DND-41 (cell line): Measurements from ENCODE around the gene TXLNB.

Experiments used
- ATAC-seq: fragments of 200-7000 bp; cut with Tn5 transposase; 3 replicates; pipeline ENCODE4 v1.9.1; 2021; ENCODE audit warnings: low read depth; ENCODE audit not compliant: insufficient read depth
- DNase-seq: peaks from one replicate; pipeline ENCODE4 v3.0.0-alpha.2; 2020
- H2AFZ ChIP-seq: 2 replicates; pipeline ENCODE4 v1.6.0; 2012; ENCODE audit warnings: low read depth, low read length
- H3K27ac ChIP-seq: 2 replicates; pipeline ENCODE4 v1.5.1; 2012; ENCODE audit warnings: low read length, inconsistent platforms
- H3K27me3 ChIP-seq: fragments of 200-600 bp; sonication (generic); 2 replicates; pipeline ENCODE4 v1.6.0; 2012; ENCODE audit warnings: low read length, mild to moderate bottlenecking, inconsistent platforms; ENCODE audit not compliant: insufficient read depth, poor library complexity
- H3K36me3 ChIP-seq: 2 replicates; pipeline ENCODE4 v1.5.1; 2012; ENCODE audit warnings: low read length, inconsistent platforms; ENCODE audit not compliant: insufficient read depth
- H3K4me1 ChIP-seq: 2 replicates; pipeline ENCODE4 v1.5.1; 2012; ENCODE audit warnings: mild to moderate bottlenecking, low read length; ENCODE audit not compliant: insufficient read depth
- H3K4me2 ChIP-seq: 2 replicates; pipeline ENCODE4 v1.6.0; 2012; ENCODE audit warnings: mild to moderate bottlenecking, moderate library complexity, low read length, inconsistent platforms; ENCODE audit not compliant: insufficient read depth
- H3K4me3 ChIP-seq, 2 experiments: fragments of 200-600 bp in 1 of 2; shearing (Covaris generic) in 1 of 2; 2 replicates each; pipeline ENCODE4 v1.5.1; 2012 to 2016; ENCODE audit warnings: inconsistent platforms in 2 of 2, low read length in 2 of 2, mild to moderate bottlenecking in 2 of 2, low read depth in 1 of 2, moderate library complexity in 1 of 2
- H3K79me2 ChIP-seq: 2 replicates; pipeline ENCODE4 v1.6.0; 2012; ENCODE audit warnings: low read length, inconsistent platforms; ENCODE audit not compliant: insufficient read depth
- H3K9ac ChIP-seq: 2 replicates; pipeline ENCODE4 v1.6.0; 2012; ENCODE audit warnings: low read depth, mild to moderate bottlenecking, inconsistent platforms, low read length, moderate library complexity
- H3K9me3 ChIP-seq: 2 replicates; pipeline ENCODE4 v1.5.1; 2012; ENCODE audit warnings: low read length, moderate library complexity, mild to moderate bottlenecking, inconsistent platforms; ENCODE audit not compliant: insufficient read depth, severe bottlenecking
- H4K20me1 ChIP-seq: 2 replicates; pipeline ENCODE4 v1.6.0; 2012; ENCODE audit warnings: low read length; ENCODE audit not compliant: insufficient read depth
- EZH2 ChIP-seq: IDR thresholded peaks from 3 replicates; pipeline ENCODE4 v1.6.1; 2012; ENCODE audit warnings: borderline replicate concordance, low read depth, mild to moderate bottlenecking, moderate library complexity, low read length, inconsistent platforms; ENCODE audit not compliant: severe bottlenecking
- TF ChIP-seq, protein P1 (sequence below): IDR thresholded peaks from 2 replicates; pipeline ENCODE4 v1.5.1; 2012; ENCODE audit warnings: borderline replicate concordance, low read length, moderate library complexity, mild to moderate bottlenecking; ENCODE audit not compliant: poor library complexity, severe bottlenecking; ENCODE audit errors: extremely low read depth

The TXLNB gene

DNA sequence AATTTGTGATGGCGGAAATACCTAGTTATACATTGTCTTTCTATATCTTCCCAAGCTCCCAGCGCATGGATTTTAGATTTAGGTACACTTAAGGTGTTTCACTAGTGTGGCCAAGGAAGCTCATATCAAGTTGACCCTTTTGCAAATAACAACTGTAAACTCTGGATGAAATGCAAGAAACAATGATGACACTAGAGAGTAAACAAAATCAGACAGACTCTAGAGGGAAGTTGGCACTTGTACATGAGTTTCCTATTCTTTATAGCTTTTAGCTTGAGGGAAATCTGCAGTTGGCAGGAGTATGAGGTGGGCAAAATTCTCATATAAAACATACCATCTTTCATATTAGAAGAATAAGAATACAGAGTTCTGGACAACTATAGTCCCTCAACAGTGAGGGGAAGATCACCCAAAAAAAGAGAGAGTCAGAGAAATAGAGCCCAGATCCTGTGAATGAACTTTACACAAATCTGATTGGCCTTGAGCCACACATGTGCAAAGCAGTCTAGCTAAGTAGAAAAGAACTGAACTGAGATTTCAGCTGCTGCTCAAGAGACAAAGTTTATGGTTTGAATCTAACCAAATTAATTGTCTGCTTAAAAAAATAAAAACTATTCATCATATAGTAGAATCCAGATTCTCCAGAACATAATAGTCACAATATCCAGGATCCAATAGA is 26.1 kb downstream of the TXLNB start:
- no peak for ATAC-seq
- Histone ChIP-seq H3K79me2 (no peaks in the 10 kb centered on the region), H3K4me3 (no peak overlapping the region), H3K4me1 (peaks cover 11% of the 10 kb centered on the region), H2AFZ (no peak overlapping the region), H3K27ac (no peak overlapping the region), H3K9ac (no peak overlapping the region), H3K27me3 (no peaks in the 10 kb centered on the region), H3K36me3 (no peaks in the 10 kb centered on the region), H4K20me1 (no peaks in the 10 kb centered on the region), H3K9me3 (no peaks in the 10 kb centered on the region), H3K4me2 (no peak overlapping the region)
- no peak for DNase-seq
- TF ChIP-seq, protein P1, sequence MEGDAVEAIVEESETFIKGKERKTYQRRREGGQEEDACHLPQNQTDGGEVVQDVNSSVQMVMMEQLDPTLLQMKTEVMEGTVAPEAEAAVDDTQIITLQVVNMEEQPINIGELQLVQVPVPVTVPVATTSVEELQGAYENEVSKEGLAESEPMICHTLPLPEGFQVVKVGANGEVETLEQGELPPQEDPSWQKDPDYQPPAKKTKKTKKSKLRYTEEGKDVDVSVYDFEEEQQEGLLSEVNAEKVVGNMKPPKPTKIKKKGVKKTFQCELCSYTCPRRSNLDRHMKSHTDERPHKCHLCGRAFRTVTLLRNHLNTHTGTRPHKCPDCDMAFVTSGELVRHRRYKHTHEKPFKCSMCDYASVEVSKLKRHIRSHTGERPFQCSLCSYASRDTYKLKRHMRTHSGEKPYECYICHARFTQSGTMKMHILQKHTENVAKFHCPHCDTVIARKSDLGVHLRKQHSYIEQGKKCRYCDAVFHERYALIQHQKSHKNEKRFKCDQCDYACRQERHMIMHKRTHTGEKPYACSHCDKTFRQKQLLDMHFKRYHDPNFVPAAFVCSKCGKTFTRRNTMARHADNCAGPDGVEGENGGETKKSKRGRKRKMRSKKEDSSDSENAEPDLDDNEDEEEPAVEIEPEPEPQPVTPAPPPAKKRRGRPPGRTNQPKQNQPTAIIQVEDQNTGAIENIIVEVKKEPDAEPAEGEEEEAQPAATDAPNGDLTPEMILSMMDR: no peak
- no peak for TF ChIP-seq EZH2

DNA sequence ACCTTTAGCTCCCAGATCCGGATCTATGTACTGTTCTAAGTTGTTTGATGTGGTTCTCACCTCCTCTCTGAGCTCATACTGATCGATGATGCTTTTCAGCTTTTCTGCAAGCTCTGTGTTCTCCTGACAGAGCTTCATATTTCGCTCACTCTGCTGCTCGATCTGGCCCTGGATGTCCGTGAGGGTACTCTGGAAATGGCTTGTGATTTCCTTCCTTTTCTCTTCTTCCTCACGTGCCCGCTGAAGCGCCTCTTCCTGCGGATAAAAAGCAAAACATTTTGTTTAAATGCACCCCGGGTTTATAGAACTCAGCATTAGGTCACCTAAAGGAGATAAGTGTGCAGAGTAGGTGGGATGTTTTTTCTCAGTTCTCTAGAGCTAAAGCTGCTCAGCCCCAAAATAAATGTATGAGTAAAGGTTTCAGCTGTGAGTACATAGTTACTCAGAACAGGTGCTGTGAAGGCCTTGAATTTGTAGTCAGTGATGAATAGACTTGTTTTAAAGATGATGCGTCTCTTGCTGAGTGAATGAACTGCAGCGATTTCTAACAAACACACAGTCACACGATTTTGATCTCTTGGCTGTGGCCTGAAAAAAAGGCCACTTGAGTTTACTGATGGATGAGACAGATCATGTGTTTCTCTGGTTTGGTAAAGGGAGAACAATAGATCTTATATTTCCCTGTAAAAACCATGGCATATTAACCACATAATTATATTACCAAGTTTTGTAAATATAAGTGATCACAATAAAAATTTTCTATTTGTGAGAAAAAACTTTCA is 29.1 kb downstream of the TXLNB start:
- no peaks in the 10 kb centered on the region for H3K79me2 ChIP-seq
- TF ChIP-seq EZH2: no peak
- TF ChIP-seq, protein P1: no peak
- H3K9ac ChIP-seq: peak overlapping the region; percentile 15; the same call in 1 of the 2 replicates
- 0 out of 2 replicates have a peak overlapping the region, but pooled peaks have one; percentile 18 for H3K4me2 ChIP-seq
- no peaks in the 10 kb centered on the region for H3K36me3 ChIP-seq
- no peaks in the 10 kb centered on the region for H4K20me1 ChIP-seq
- H3K4me3 ChIP-seq: no peak overlapping the region
- DNase-seq (peak; percentile 37), ATAC-seq (peak; percentile 94)
- H2AFZ ChIP-seq: peak overlapping the region; percentile 26; the same call in 1 of the 2 replicates
- peaks cover 11% of the 10 kb centered on the region for H3K4me1 ChIP-seq
- H3K27ac ChIP-seq: peak overlapping the region; percentile 39; the same call in 1 of the 2 replicates
- H3K27me3 ChIP-seq: no peaks in the 10 kb centered on the region
- H3K9me3 ChIP-seq: no peaks in the 10 kb centered on the region

DNA sequence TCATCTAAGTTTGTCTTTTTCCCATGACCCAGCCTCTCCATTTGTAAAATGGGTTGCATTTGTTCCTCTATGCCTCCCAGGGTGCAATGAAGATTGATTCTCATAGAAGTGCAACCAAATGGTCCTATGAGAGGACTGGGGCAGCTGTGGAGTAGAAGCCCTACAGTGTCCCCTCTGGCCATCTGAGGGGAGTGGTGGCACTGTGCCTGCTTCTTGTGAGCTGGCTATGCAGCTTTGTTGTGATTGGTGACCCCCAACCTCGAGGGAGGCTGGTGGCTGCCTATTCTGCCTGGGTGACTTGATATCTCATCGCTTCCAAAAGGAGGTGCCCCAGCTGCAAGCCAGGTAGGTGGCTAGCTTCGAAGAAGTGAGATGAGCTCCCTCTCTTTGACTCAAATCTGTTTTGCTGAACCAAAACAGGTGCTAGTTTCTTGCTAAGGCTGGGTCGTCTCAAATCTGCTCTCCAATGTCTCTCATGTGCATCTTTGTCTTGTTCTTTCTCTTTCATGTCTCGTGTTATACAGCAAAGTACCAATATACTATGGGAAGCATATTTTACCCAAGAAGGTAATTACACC is 33.9 kb downstream of the TXLNB start:
- Histone ChIP-seq H3K79me2 (no peaks in the 10 kb centered on the region), H2AFZ (no peak overlapping the region), H3K4me3 (no peak overlapping the region), H3K9ac (no peak overlapping the region), H3K27ac (no peak overlapping the region), H3K36me3 (no peaks in the 10 kb centered on the region), H3K4me2 (no peak overlapping the region), H4K20me1 (no peaks in the 10 kb centered on the region), H3K27me3 (no peaks in the 10 kb centered on the region), H3K4me1 (peaks cover 10% of the 10 kb centered on the region), H3K9me3 (no peaks in the 10 kb centered on the region)
- no peak for TF ChIP-seq EZH2
- TF ChIP-seq, protein P1: no peak
- DNase-seq: no peak
- no peak for ATAC-seq
